ENCODE data around the gene TGIF2. TPM values are rescaled to one million over a fixed set of nuclear protein-coding genes. Genes with fewer than 3 reads are reported as not detected.
A peak's percentile ranks its signal among the peaks of the same experiment; 100 is the strongest.

The TGIF2 gene
- total RNA-seq, 1 donor from 2014 or later = 29.2 TPM

GRCh38 chr20:36548006-36548315 lies 25.4 kb upstream of the TGIF2 start:
- Mint-ChIP-seq H3K4me1 (ENCODE audit: unreplicated experiment) (peaks cover 21% of the 10 kb centered on the region), H3K27me3 (ENCODE audit: unreplicated experiment) (no peaks in the 10 kb centered on the region), H3K36me3 (ENCODE audit: unreplicated experiment) (peaks cover 8% of the 10 kb centered on the region), H3K4me3 (ENCODE audit: unreplicated experiment) (no peak overlapping the region), H3K27ac (ENCODE audit: unreplicated experiment) (peak overlapping the region; percentile 59), H3K9me3 (ENCODE audit: unreplicated experiment) (no peaks in the 10 kb centered on the region)
- TF ChIP-seq CTCF (IDR thresholded peaks at IDR 0.05) = peak; percentile 27
- DNase-seq (ENCODE audit: extremely low spot score, unreplicated experiment) = no peak

GRCh38 chr20:36548704-36549627 lies 24.4 kb upstream of the TGIF2 start:
- no peaks in the 10 kb centered on the region for H3K27me3 Mint-ChIP-seq (ENCODE audit: unreplicated experiment)
- peaks cover 11% of the 10 kb centered on the region for H3K4me1 Mint-ChIP-seq (ENCODE audit: unreplicated experiment)
- no peak overlapping the region for H3K27ac Mint-ChIP-seq (ENCODE audit: unreplicated experiment)
- TF ChIP-seq CTCF (IDR thresholded peaks at IDR 0.05) = no peak
- H3K9me3 Mint-ChIP-seq (ENCODE audit: unreplicated experiment) = no peaks in the 10 kb centered on the region
- no peak overlapping the region for H3K4me3 Mint-ChIP-seq (ENCODE audit: unreplicated experiment)
- no peak for DNase-seq (ENCODE audit: extremely low spot score, unreplicated experiment)
- H3K36me3 Mint-ChIP-seq (ENCODE audit: unreplicated experiment) = peaks cover 8% of the 10 kb centered on the region

GRCh38 chr20:36549628-36549941 lies 23.8 kb upstream of the TGIF2 start:
- no peak overlapping the region for H3K4me3 Mint-ChIP-seq (ENCODE audit: unreplicated experiment)
- peaks cover 6% of the 10 kb centered on the region for H3K4me1 Mint-ChIP-seq (ENCODE audit: unreplicated experiment)
- H3K36me3 Mint-ChIP-seq (ENCODE audit: unreplicated experiment) = peaks cover 8% of the 10 kb centered on the region
- H3K27me3 Mint-ChIP-seq (ENCODE audit: unreplicated experiment) = no peaks in the 10 kb centered on the region
- H3K9me3 Mint-ChIP-seq (ENCODE audit: unreplicated experiment) = no peaks in the 10 kb centered on the region
- H3K27ac Mint-ChIP-seq (ENCODE audit: unreplicated experiment) = no peak overlapping the region
- DNase-seq (ENCODE audit: extremely low spot score, unreplicated experiment) = no peak
- TF ChIP-seq CTCF (IDR thresholded peaks at IDR 0.05) = no peak

- DNase-seq (ENCODE audit: extremely low spot score, unreplicated experiment) = no peak
- no peaks in the 10 kb centered on the region for H3K9me3 Mint-ChIP-seq (ENCODE audit: unreplicated experiment)
- TF ChIP-seq CTCF (IDR thresholded peaks at IDR 0.05) = no peak
- no peak overlapping the region for H3K4me3 Mint-ChIP-seq (ENCODE audit: unreplicated experiment)
- H3K27ac Mint-ChIP-seq (ENCODE audit: unreplicated experiment) = no peak overlapping the region
- H3K4me1 Mint-ChIP-seq (ENCODE audit: unreplicated experiment) = peaks cover 4% of the 10 kb centered on the region
- no peaks in the 10 kb centered on the region for H3K27me3 Mint-ChIP-seq (ENCODE audit: unreplicated experiment)
- H3K36me3 Mint-ChIP-seq (ENCODE audit: unreplicated experiment) = peaks cover 8% of the 10 kb centered on the region
These were observed 23.2 kb upstream of the TGIF2 start for GRCh38 chr20:36549942-36550789.

GRCh38 chr20:36550790-36551299 lies 22.6 kb upstream of the TGIF2 start:
- no peak for DNase-seq (ENCODE audit: extremely low spot score, unreplicated experiment)
- Mint-ChIP-seq H3K27me3 (ENCODE audit: unreplicated experiment) (no peaks in the 10 kb centered on the region), H3K4me3 (ENCODE audit: unreplicated experiment) (no peak overlapping the region), H3K9me3 (ENCODE audit: unreplicated experiment) (no peaks in the 10 kb centered on the region), H3K27ac (ENCODE audit: unreplicated experiment) (no peak overlapping the region), H3K4me1 (ENCODE audit: unreplicated experiment) (peaks cover 4% of the 10 kb centered on the region), H3K36me3 (ENCODE audit: unreplicated experiment) (peaks cover 8% of the 10 kb centered on the region)
- no peak for TF ChIP-seq CTCF (IDR thresholded peaks at IDR 0.05)
